Osteocyte (in vitro differentiated cells): Measurements from ENCODE around the gene DPYD. TPM values are rescaled to one million over a fixed set of nuclear protein-coding genes. Genes with fewer than 3 reads are reported as not detected.

Experiments
- DNase-seq: peaks from one replicate; pipeline ENCODE4 v3.0.0; 2021; ENCODE audit warnings: mixed read lengths; ENCODE audit not compliant: unreplicated experiment; ENCODE audit errors: extremely low spot score
- H3K27ac Mint-ChIP-seq: one replicate; pipeline ENCODE4 v1.8.0; 2021; ENCODE audit warnings: mild to moderate bottlenecking, mixed read lengths; ENCODE audit not compliant: unreplicated experiment
- H3K27me3 Mint-ChIP-seq: one replicate; pipeline ENCODE4 v1.8.0; 2021; ENCODE audit warnings: mixed read lengths; ENCODE audit not compliant: unreplicated experiment
- H3K36me3 Mint-ChIP-seq: one replicate; pipeline ENCODE4 v1.8.0; 2021; ENCODE audit warnings: mixed read lengths; ENCODE audit not compliant: unreplicated experiment
- H3K4me1 Mint-ChIP-seq: one replicate; pipeline ENCODE4 v1.8.0; 2021; ENCODE audit warnings: mixed read lengths; ENCODE audit not compliant: unreplicated experiment
- H3K4me3 Mint-ChIP-seq: one replicate; pipeline ENCODE4 v1.8.0; 2021; ENCODE audit warnings: mild to moderate bottlenecking, moderate library complexity, mixed read lengths; ENCODE audit not compliant: unreplicated experiment
- H3K9me3 Mint-ChIP-seq: one replicate; pipeline ENCODE4 v1.8.0; 2021; ENCODE audit warnings: mixed read lengths; ENCODE audit not compliant: unreplicated experiment
- total RNA-seq: library from RNA; stranded (reverse); gene quantifications from 2 replicates; pipeline ENCODE4 v1.2.1, GENCODE V29; 2021
- TF ChIP-seq, protein P1 (sequence below): fragments of 200-600 bp; sonication (generic); IDR thresholded peaks from 2 replicates; pipeline ENCODE4 v1.5.0; 2021; ENCODE audit warnings: antibody characterized with exemption, mild to moderate bottlenecking, moderate library complexity

The DPYD gene
- total RNA-seq, 1 donor from 2014 or later = 44.0 TPM

DNA sequence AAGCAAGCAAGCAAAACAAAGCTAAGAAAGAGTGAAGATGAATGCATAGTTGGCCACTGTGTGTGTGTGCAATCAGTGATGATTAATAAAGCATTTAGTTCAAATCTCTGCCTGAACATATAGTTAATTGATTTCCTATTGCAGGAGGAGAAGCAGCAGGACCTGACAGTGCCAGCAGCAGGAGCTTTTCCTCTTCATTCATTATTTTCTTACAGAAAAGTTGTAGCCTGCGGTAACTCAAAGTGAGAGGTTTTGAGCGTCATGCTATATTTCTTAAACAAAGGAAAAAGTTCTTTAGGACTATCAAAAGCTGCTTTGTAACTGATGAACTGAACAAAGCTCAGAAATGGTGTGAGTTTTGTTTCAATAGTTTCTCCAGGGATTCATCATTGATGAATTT lies 819.3 kb downstream of the DPYD start:
- peaks cover 22% of the 10 kb centered on the region for H3K9me3 Mint-ChIP-seq
- no peak overlapping the region for H3K4me3 Mint-ChIP-seq
- no peaks in the 10 kb centered on the region for H3K27me3 Mint-ChIP-seq
- TF ChIP-seq, protein P1, sequence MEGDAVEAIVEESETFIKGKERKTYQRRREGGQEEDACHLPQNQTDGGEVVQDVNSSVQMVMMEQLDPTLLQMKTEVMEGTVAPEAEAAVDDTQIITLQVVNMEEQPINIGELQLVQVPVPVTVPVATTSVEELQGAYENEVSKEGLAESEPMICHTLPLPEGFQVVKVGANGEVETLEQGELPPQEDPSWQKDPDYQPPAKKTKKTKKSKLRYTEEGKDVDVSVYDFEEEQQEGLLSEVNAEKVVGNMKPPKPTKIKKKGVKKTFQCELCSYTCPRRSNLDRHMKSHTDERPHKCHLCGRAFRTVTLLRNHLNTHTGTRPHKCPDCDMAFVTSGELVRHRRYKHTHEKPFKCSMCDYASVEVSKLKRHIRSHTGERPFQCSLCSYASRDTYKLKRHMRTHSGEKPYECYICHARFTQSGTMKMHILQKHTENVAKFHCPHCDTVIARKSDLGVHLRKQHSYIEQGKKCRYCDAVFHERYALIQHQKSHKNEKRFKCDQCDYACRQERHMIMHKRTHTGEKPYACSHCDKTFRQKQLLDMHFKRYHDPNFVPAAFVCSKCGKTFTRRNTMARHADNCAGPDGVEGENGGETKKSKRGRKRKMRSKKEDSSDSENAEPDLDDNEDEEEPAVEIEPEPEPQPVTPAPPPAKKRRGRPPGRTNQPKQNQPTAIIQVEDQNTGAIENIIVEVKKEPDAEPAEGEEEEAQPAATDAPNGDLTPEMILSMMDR = no peak
- DNase-seq = no peak
- H3K27ac Mint-ChIP-seq = no peak overlapping the region
- H3K4me1 Mint-ChIP-seq = peaks cover 19% of the 10 kb centered on the region
- H3K36me3 Mint-ChIP-seq = peaks cover 32% of the 10 kb centered on the region

DNA sequence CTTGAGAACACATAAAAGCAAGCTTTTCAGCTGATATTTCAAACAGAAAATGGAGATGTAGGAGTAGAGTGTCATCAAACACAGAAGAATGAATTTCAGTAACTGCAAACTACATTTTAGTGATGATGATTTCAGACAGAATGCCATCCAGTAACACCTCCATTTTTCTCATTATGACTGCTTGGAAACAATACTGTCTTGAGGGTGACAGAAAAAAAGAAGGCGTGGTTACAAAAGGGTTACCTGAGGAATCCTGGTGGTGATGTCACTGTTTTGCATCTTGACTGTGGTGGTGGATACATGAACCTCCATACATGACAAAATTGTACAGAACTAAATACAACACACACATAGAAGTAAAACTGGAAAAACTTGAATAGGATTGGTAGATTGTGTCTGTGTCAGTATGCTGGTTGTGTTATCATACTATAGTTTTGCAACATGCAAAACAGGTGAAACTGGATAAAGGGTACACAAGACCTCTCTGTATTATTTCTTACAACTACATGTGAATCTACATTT lies 823.4 kb downstream of the DPYD start:
- no peak overlapping the region for H3K27ac Mint-ChIP-seq

DNA sequence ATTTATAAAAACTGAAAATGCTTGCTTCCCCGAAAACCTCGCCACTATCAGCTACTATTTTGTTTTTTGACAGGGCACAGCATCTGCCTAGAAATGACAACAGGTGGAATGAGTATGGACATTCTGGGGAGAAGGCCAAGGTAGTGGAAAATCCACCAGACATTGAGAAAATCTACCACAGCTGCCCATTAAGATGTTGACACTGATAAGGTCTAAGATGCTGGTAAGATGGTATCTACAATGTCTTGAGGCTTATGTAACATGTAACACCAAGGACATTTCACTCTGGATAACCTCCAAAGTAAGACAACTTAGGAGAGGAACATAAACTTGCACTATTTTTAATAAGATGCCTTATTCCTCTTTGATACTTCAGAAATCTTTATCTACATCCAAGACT lies 825.1 kb downstream of the DPYD start:
- Mint-ChIP-seq H3K9me3 (peaks cover 3% of the 10 kb centered on the region), H3K36me3 (peaks cover 28% of the 10 kb centered on the region), H3K27ac (no peak overlapping the region), H3K4me3 (no peak overlapping the region), H3K4me1 (peaks cover 16% of the 10 kb centered on the region), H3K27me3 (no peaks in the 10 kb centered on the region)
- TF ChIP-seq, protein P1 = no peak
- DNase-seq = no peak

More for the DNA sequence above, 823.4 kb downstream of the DPYD start:
- peaks cover 3% of the 10 kb centered on the region for H3K9me3 Mint-ChIP-seq
- H3K27me3 Mint-ChIP-seq = no peaks in the 10 kb centered on the region
- DNase-seq = no peak
- peaks cover 6% of the 10 kb centered on the region for H3K4me1 Mint-ChIP-seq
- TF ChIP-seq, protein P1 = no peak
- H3K4me3 Mint-ChIP-seq = no peak overlapping the region
- H3K36me3 Mint-ChIP-seq = peaks cover 26% of the 10 kb centered on the region

DNA sequence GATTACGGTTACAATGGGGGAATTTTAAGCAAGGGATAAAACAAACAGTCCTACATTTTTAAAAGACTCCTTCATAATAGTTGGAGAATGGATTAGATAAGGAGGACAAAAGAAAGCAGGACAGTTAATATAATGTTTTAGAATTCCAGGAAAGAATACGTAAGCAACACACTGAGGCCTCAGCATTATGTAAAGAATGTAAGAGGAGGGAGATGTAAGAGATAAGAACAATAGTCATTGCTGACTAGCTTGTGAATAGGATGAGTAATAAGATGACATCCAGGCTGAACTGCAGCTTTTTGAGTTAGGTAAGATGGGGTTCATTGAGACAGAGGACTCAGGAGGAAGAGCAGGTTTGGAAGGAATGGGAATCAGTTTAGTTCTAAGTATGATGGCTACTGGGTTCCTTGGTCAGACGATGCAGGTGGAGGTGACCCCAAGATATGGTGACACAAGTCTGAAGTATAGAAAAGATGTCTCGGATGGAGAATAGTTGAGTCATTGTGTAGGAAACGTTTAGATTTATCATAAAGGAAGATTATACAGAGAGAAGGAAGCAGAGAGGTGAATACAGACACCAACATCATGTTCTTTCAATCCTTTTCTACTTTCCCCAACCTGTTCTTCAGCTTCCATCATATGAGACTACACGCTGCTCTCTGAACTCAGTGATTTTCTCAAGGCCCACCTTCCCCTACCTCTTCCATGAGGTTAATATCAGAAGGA lies 826.4 kb downstream of the DPYD start:
- H3K36me3 Mint-ChIP-seq = peaks cover 25% of the 10 kb centered on the region
- H3K9me3 Mint-ChIP-seq = peaks cover under 1% of the 10 kb centered on the region
- H3K27me3 Mint-ChIP-seq = no peaks in the 10 kb centered on the region
- peaks cover 12% of the 10 kb centered on the region for H3K4me1 Mint-ChIP-seq
- TF ChIP-seq, protein P1 = no peak
- H3K27ac Mint-ChIP-seq = no peak overlapping the region
- no peak for DNase-seq
- no peak overlapping the region for H3K4me3 Mint-ChIP-seq

DNA sequence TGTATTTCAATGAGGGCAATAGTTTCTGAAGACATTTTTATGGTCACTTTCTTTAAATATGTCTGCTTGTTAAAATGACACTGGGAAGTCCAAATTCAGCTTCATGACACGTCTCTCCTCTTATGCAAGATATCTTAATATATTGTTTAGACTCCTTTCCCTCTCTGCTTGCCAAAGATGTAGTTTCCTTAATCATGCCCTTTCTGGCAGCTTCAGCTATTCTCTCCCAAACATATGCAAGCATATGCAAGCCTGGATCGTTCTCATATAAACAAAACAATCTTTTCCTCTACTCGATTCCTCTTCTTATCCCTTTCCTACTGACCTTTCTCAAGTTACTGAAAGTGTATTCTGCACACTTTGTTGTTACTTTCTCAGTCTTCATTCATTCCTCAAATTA lies 827.1 kb downstream of the DPYD start:
- H3K27me3 Mint-ChIP-seq = no peaks in the 10 kb centered on the region
- no peak overlapping the region for H3K4me3 Mint-ChIP-seq
- DNase-seq = no peak
- H3K36me3 Mint-ChIP-seq = peaks cover 24% of the 10 kb centered on the region
- TF ChIP-seq, protein P1 = no peak
- H3K4me1 Mint-ChIP-seq = peaks cover 15% of the 10 kb centered on the region
- H3K9me3 Mint-ChIP-seq = no peaks in the 10 kb centered on the region
- H3K27ac Mint-ChIP-seq = no peak overlapping the region
